Spleen (tissue), 7 donors: ENCODE results near the gene STRN4.

Source experiments
- CTCF ChIP-seq, 11 experiments: fragments of 200-600 bp in 7 of 11; fragments of 450-650 bp in 4 of 11; sonication (generic) in 4 of 11; IDR thresholded peaks in 8 of 11; conservative IDR thresholded peaks in 3 of 11; 1 replicate in 7 of 11; 2 replicates in 4 of 11; pipeline versions ENCODE4 v1.4.0 to v1.8.0; 2016 to 2021; ENCODE audit warnings: antibody characterized with exemption in 11 of 11, inconsistent platforms in 4 of 11, mild to moderate bottlenecking in 1 of 11
- POLR2A ChIP-seq, 3 donors: fragments of 450-650 bp; IDR thresholded peaks; one replicate each; pipeline ENCODE4 v1.5.1; 2017; ENCODE audit warnings: antibody characterized with exemption in 3 of 3, mild to moderate bottlenecking in 1 of 3
- donor health status: DM: no; HTN: no; CAD: no; lungs with moderate emphysema.
- donor health status: DM: no; HTN: no; CAD: no.
- donor health status: DM: no; HTN: no; CAD: no.

DNA sequence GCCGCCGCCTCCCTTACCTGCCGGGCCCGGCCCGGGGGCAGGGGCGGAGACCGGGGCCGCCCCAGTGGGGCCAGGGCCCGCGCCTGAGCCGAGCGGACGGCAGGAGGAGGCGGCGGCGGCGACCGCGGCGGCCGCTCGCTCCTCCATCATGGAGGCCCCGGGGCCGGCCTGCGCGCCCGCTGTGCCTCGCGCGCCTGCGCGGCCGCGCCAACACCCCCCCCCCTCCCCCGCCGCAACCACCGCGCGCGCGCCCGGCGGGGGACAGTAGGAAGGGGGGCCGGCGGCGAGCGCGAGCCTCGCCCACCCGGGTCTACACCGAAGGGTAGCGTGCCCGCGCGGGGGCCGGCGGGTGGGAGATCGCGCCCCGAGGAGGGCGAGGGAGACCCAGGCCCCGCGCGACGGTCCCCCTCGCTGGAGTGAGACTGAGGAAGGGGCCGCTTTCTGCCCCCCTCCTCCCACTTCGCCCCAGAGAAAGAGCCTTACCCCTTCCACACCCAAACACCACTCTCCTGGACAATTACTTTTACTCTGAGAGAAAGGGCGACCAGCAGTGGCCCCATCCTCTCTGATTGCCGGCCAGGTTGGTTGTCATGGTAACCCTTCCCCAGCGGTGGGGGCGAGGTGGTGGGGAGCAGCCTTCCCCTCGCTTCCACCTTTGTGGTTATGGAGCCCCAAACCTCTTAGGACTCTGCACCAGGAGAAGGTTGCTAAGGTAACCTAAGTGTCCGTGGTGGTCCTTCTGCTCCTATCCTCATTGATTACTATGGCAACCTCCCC lies at the start of gene STRN4:
- TF ChIP-seq CTCF (IDR thresholded peaks at IDR 0.05 in 8 of 11, conservative IDR thresholded peaks at IDR 0.05 in 3 of 11) (no peak), POLR2A (IDR thresholded peaks at IDR 0.05) (peak in 1 of 3 donors; percentile 52)
